Neural cell (in vitro differentiated cells): ENCODE results near the gene NCKAP5. TPM values are rescaled to one million over a fixed set of nuclear protein-coding genes. Genes with fewer than 3 reads are reported as not detected.

Experiments
- H2AFZ ChIP-seq: fragments of 200-600, 300-800 bp; sonication (generic), shearing (Covaris generic); 2 replicates; pipeline ENCODE4 v1.6.0; 2014; ENCODE audit warnings: low read depth, mild to moderate bottlenecking, antibody characterized with exemption, low read length, moderate library complexity
- H3F3A ChIP-seq: fragments of 200-600 bp; shearing (Covaris generic); 2 replicates; pipeline ENCODE4 v1.6.1; 2016; ENCODE audit warnings: mild to moderate bottlenecking, moderate library complexity, mixed read lengths, antibody characterized with exemption, low read length; ENCODE audit not compliant: insufficient read depth, poor library complexity, severe bottlenecking
- H3K27ac ChIP-seq: fragments of 200-600, 300-800 bp; sonication (generic), shearing (Covaris generic); 2 replicates; pipeline ENCODE4 v1.5.1; 2014; ENCODE audit warnings: mild to moderate bottlenecking, low read length, moderate library complexity
- H3K27me3 ChIP-seq: fragments of 300-800, 200-600 bp; sonication (generic), shearing (Covaris generic); 2 replicates; pipeline ENCODE4 v1.6.0; 2014; ENCODE audit warnings: mild to moderate bottlenecking, low read depth, low read length, moderate library complexity; ENCODE audit not compliant: insufficient read depth
- H3K36me3 ChIP-seq: fragments of 300-800, 200-600 bp; sonication (generic), shearing (Covaris generic); 2 replicates; pipeline ENCODE4 v1.5.1; 2014; ENCODE audit warnings: mild to moderate bottlenecking, antibody characterized with exemption, low read length, moderate library complexity; ENCODE audit not compliant: insufficient read depth
- H3K4me2 ChIP-seq: fragments of 300-800, 200-600 bp; sonication (generic), shearing (Covaris generic); 2 replicates; pipeline ENCODE4 v1.6.0; 2014; ENCODE audit warnings: mild to moderate bottlenecking, low read length
- H3K4me3 ChIP-seq: fragments of 300-800, 200-600 bp; sonication (generic), shearing (Covaris generic); 2 replicates; pipeline ENCODE4 v1.5.1; 2014; ENCODE audit warnings: mild to moderate bottlenecking, low read length, moderate library complexity
- H3K79me2 ChIP-seq: fragments of 200-600 bp; shearing (Covaris generic); replicated peaks from 2 replicates; pipeline ENCODE4 v1.6.0; 2014; ENCODE audit warnings: mild to moderate bottlenecking, low read length, moderate library complexity; ENCODE audit not compliant: insufficient read depth
- H3K9ac ChIP-seq: fragments of 300-800, 200-600 bp; sonication (generic), shearing (Covaris generic); 2 replicates; pipeline ENCODE4 v1.6.1; 2016; ENCODE audit warnings: mild to moderate bottlenecking, low read length, mixed read lengths
- H3K9me2 ChIP-seq: fragments of 200-600 bp; shearing (Covaris generic); 2 replicates; pipeline ENCODE4 v1.6.1; 2016; ENCODE audit warnings: mild to moderate bottlenecking, low read length, mixed read lengths; ENCODE audit not compliant: insufficient read depth
- H3K9me3 ChIP-seq: fragments of 200-600, 300-800 bp; sonication (generic), shearing (Covaris generic); 2 replicates; pipeline ENCODE4 v1.6.1; 2016; ENCODE audit warnings: mild to moderate bottlenecking, mixed run types, low read length, moderate library complexity, mixed read lengths
- H4K20me1 ChIP-seq: fragments of 200-600 bp; shearing (Covaris generic); 2 replicates; pipeline ENCODE4 v1.6.1; 2016; ENCODE audit warnings: mild to moderate bottlenecking, mixed run types; ENCODE audit not compliant: insufficient read depth
- CTCF ChIP-seq: fragments of 450-650 bp; IDR thresholded peaks from 2 replicates; pipeline ENCODE4 v1.5.1; 2014; ENCODE audit warnings: antibody characterized with exemption, mild to moderate bottlenecking, moderate library complexity; ENCODE audit not compliant: poor library complexity, severe bottlenecking
- EP300 ChIP-seq: fragments of 450-650 bp; conservative IDR thresholded peaks from 2 replicates; pipeline ENCODE4 v1.6.1; 2014; ENCODE audit warnings: antibody characterized with exemption, mild to moderate bottlenecking, moderate library complexity; ENCODE audit not compliant: poor library complexity, severe bottlenecking
- EZH2 ChIP-seq: fragments of 200-600, 300-800 bp; shearing (Covaris generic), sonication (generic); IDR thresholded peaks from 2 replicates; pipeline ENCODE4 v1.6.1; 2014; ENCODE audit warnings: antibody characterized with exemption, low read length, borderline replicate concordance, mild to moderate bottlenecking; ENCODE audit not compliant: insufficient read depth, poor library complexity, severe bottlenecking
- MXI1 ChIP-seq: fragments of 450-650 bp; conservative IDR thresholded peaks from 2 replicates; pipeline ENCODE4 v1.6.1; 2014; ENCODE audit warnings: antibody characterized with exemption, mild to moderate bottlenecking; ENCODE audit not compliant: poor library complexity, severe bottlenecking
- POLR2AphosphoS5 ChIP-seq: IDR thresholded peaks from 2 replicates; pipeline ENCODE4 v1.6.1; 2012
- RAD21 ChIP-seq: fragments of 450-650 bp; conservative IDR thresholded peaks from 2 replicates; pipeline ENCODE4 v1.6.1; 2014; ENCODE audit warnings: antibody characterized with exemption, mild to moderate bottlenecking, moderate library complexity
- REST ChIP-seq: IDR thresholded peaks from 2 replicates; pipeline ENCODE4 v1.6.1; 2012; ENCODE audit warnings: borderline replicate concordance
- SMC3 ChIP-seq: fragments of 450-650 bp; conservative IDR thresholded peaks from 2 replicates; pipeline ENCODE4 v1.6.1; 2014; ENCODE audit warnings: antibody characterized with exemption, mild to moderate bottlenecking, moderate library complexity; ENCODE audit not compliant: poor library complexity
- TAF1 ChIP-seq: IDR thresholded peaks from 2 replicates; pipeline ENCODE4 v1.6.1; 2012; ENCODE audit warnings: low read depth
- polyA plus RNA-seq: library from polyadenylated mRNA; depleted of rRNA; stranded (reverse); fragments of >200 nt; gene quantifications from 2 replicates; pipeline ENCODE4 v1.2.3, GENCODE V29; 2014

NCKAP5 gene
- polyA plus RNA-seq, 1 donor from 2014 or later: 2.4 TPM

GRCh38 chr2:132873738-132874137, 694.5 kb downstream of the NCKAP5 start:
- H3K27ac ChIP-seq: no peak overlapping the region
- H3K36me3 ChIP-seq: no peaks in the 10 kb centered on the region
- no peak overlapping the region for H3K4me3 ChIP-seq
- no peaks in the 10 kb centered on the region for H4K20me1 ChIP-seq
- no peaks in the 10 kb centered on the region for H3K79me2 ChIP-seq
- H3K27me3 ChIP-seq: no peaks in the 10 kb centered on the region
- H3K9me2 ChIP-seq: no peaks in the 10 kb centered on the region
- no peak for TF ChIP-seq REST
- TF ChIP-seq EP300: no peak
- TF ChIP-seq MXI1: no peak
- no peak for TF ChIP-seq SMC3
- no peak for TF ChIP-seq CTCF
- no peak for TF ChIP-seq RAD21
- no peak for TF ChIP-seq EZH2
- no peak for TF ChIP-seq TAF1
- TF ChIP-seq POLR2AphosphoS5: no peak
- H3K9ac ChIP-seq: no peak overlapping the region
- no peaks in the 10 kb centered on the region for H3K9me3 ChIP-seq
- no peak overlapping the region for H3K4me2 ChIP-seq
- no peaks in the 10 kb centered on the region for H3F3A ChIP-seq
- H2AFZ ChIP-seq: no peak overlapping the region

GRCh38 chr2:132871831-132872230, 696.4 kb downstream of the NCKAP5 start:
- H3K9ac ChIP-seq: no peak overlapping the region
- TF ChIP-seq POLR2AphosphoS5: no peak
- no peak for TF ChIP-seq EP300
- TF ChIP-seq EZH2: no peak
- no peak for TF ChIP-seq MXI1
- TF ChIP-seq SMC3: no peak
- no peak for TF ChIP-seq CTCF
- TF ChIP-seq RAD21: no peak
- TF ChIP-seq TAF1: no peak
- no peaks in the 10 kb centered on the region for H4K20me1 ChIP-seq
- H3K4me2 ChIP-seq: no peak overlapping the region
- H3K27ac ChIP-seq: no peak overlapping the region
- H3F3A ChIP-seq: no peaks in the 10 kb centered on the region
- H3K27me3 ChIP-seq: no peaks in the 10 kb centered on the region
- H3K9me2 ChIP-seq: no peaks in the 10 kb centered on the region
- H3K79me2 ChIP-seq: no peaks in the 10 kb centered on the region
- H3K9me3 ChIP-seq: no peaks in the 10 kb centered on the region
- H2AFZ ChIP-seq: no peak overlapping the region
- no peak overlapping the region for H3K4me3 ChIP-seq
- H3K36me3 ChIP-seq: no peaks in the 10 kb centered on the region
